ENCODE measurements around the gene PDLIM5. TPM values are rescaled to one million over a fixed set of nuclear protein-coding genes. Genes with fewer than 3 reads are reported as not detected.

PDLIM5 gene
- total RNA-seq, 1 experiment from 2014 or later: 44.7 TPM

DNA sequence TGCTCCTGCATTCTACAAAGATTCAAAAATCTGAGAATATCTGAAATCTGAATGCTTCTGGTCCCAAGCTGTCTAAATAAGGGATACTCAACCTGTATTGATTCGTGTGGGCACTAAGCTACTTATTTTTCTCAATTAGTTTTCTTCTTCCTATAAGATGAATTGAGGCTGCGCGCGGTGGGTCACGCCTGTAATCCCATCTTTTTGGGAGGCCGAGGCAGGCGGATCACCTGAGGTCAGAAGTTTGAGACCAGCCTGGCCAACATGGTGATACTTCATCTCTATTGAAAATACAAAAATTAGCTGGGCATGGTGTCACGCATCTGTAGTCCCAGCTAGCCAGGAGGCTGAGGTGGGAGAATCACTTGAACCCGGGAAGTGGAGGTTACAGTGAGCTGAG is 122.3 kb downstream of the PDLIM5 start:
- POLR2A ChIA-PET: interaction anchor here (0.6 kb wide), 1 partner anchor 148 kb away, joined by 6 read pairs; no protein-coding TSS in a partner anchor
- no peaks in the 10 kb centered on the region for H3K9me3 ChIP-seq (ENCODE audit: control insufficient read depth, insufficient read depth, low read depth, low read length)
- ATAC-seq (no peak), DNase-seq (ENCODE audit: low read depth, low spot score) (no peak)
- BruUV-seq (replicated peaks): no TSS peak
- no peak for TF ChIP-seq SIN3A (IDR thresholded peaks at IDR 0.05; ENCODE audit: borderline replicate concordance, insufficient read depth, low read depth, low read length)
- intact Hi-C loops (cut with micrococcal nuclease; ENCODE audit: unreplicated experiment): no loop called here
- CTCF ChIA-PET: no interaction called here
- no peak overlapping the region for H3K4me3 ChIP-seq (ENCODE audit: low read depth in 2 of 2, low read length in 2 of 2)
- H3K27me3 ChIP-seq (ENCODE audit: control insufficient read depth, insufficient read depth, low read length): no peaks in the 10 kb centered on the region
- H3K27ac ChIP-seq (ENCODE audit: low read length): no peak overlapping the region
- in situ Hi-C loops (cut with HindIII; ENCODE audit: low pct_unique_long_range_greater_than_20kb, low sequenced_read_pairs): no loop called here
- H3K36me3 ChIP-seq (ENCODE audit: control insufficient read depth, insufficient read depth, low read length): no peaks in the 10 kb centered on the region; the same call in 1 of the 2 replicates
- H3K4me1 ChIP-seq (ENCODE audit: control insufficient read depth, insufficient read depth, low read length): no peaks in the 10 kb centered on the region

DNA sequence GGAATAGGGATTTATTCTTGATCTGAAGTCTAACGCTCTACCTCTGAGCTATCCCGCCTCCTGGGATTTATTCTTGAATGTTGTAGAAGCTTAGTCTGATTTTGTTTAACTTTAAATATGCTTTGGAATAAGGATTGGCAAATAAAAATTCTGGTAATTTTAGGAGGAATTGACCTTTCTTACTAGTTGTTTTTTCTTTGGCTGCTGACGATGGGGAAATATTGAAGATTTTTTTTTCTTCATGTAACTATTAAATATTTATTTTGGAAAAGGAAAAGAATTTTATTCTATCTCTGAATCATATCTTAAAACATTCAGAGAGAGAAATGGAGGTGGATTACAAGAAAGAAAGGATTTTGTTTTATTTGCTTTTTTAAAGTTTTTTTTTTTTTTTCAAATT is 122.9 kb downstream of the PDLIM5 start:
- in situ Hi-C loops (cut with HindIII; ENCODE audit: low pct_unique_long_range_greater_than_20kb, low sequenced_read_pairs) (no loop called here), intact Hi-C loops (cut with micrococcal nuclease; ENCODE audit: unreplicated experiment) (no loop called here)
- BruUV-seq (replicated peaks): no TSS peak
- H3K27ac ChIP-seq (ENCODE audit: low read length): no peak overlapping the region
- no peaks in the 10 kb centered on the region for H3K4me1 ChIP-seq (ENCODE audit: control insufficient read depth, insufficient read depth, low read length)
- no peaks in the 10 kb centered on the region for H3K27me3 ChIP-seq (ENCODE audit: control insufficient read depth, insufficient read depth, low read length)
- DNase-seq (ENCODE audit: low read depth, low spot score): no peak
- ChIA-PET CTCF (no interaction called here), POLR2A (no interaction called here)
- H3K36me3 ChIP-seq (ENCODE audit: control insufficient read depth, insufficient read depth, low read length): no peaks in the 10 kb centered on the region; the same call in 1 of the 2 replicates
- TF ChIP-seq TCF7L2 (IDR thresholded peaks at IDR 0.05; ENCODE audit: low read depth, low read length) (no peak), SIN3A (IDR thresholded peaks at IDR 0.05; ENCODE audit: borderline replicate concordance, insufficient read depth, low read depth, low read length) (no peak), POLR2AphosphoS5 (IDR thresholded peaks at IDR 0.05; ENCODE audit: low read depth, low read length) (no peak)
- TF ChIP-seq, protein P1, sequence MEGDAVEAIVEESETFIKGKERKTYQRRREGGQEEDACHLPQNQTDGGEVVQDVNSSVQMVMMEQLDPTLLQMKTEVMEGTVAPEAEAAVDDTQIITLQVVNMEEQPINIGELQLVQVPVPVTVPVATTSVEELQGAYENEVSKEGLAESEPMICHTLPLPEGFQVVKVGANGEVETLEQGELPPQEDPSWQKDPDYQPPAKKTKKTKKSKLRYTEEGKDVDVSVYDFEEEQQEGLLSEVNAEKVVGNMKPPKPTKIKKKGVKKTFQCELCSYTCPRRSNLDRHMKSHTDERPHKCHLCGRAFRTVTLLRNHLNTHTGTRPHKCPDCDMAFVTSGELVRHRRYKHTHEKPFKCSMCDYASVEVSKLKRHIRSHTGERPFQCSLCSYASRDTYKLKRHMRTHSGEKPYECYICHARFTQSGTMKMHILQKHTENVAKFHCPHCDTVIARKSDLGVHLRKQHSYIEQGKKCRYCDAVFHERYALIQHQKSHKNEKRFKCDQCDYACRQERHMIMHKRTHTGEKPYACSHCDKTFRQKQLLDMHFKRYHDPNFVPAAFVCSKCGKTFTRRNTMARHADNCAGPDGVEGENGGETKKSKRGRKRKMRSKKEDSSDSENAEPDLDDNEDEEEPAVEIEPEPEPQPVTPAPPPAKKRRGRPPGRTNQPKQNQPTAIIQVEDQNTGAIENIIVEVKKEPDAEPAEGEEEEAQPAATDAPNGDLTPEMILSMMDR (IDR thresholded peaks at IDR 0.05): no peak
- TF ChIP-seq, protein P2, sequence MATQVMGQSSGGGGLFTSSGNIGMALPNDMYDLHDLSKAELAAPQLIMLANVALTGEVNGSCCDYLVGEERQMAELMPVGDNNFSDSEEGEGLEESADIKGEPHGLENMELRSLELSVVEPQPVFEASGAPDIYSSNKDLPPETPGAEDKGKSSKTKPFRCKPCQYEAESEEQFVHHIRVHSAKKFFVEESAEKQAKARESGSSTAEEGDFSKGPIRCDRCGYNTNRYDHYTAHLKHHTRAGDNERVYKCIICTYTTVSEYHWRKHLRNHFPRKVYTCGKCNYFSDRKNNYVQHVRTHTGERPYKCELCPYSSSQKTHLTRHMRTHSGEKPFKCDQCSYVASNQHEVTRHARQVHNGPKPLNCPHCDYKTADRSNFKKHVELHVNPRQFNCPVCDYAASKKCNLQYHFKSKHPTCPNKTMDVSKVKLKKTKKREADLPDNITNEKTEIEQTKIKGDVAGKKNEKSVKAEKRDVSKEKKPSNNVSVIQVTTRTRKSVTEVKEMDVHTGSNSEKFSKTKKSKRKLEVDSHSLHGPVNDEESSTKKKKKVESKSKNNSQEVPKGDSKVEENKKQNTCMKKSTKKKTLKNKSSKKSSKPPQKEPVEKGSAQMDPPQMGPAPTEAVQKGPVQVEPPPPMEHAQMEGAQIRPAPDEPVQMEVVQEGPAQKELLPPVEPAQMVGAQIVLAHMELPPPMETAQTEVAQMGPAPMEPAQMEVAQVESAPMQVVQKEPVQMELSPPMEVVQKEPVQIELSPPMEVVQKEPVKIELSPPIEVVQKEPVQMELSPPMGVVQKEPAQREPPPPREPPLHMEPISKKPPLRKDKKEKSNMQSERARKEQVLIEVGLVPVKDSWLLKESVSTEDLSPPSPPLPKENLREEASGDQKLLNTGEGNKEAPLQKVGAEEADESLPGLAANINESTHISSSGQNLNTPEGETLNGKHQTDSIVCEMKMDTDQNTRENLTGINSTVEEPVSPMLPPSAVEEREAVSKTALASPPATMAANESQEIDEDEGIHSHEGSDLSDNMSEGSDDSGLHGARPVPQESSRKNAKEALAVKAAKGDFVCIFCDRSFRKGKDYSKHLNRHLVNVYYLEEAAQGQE (IDR thresholded peaks at IDR 0.05; ENCODE audit: insufficient read depth in 1 of 2, low read depth in 2 of 2, low read length in 1 of 2): no peak
- ATAC-seq: no peak
- no peaks in the 10 kb centered on the region for H3K9me3 ChIP-seq (ENCODE audit: control insufficient read depth, insufficient read depth, low read depth, low read length)
- H3K4me3 ChIP-seq (ENCODE audit: low read depth in 2 of 2, low read length in 2 of 2): no peak overlapping the region

DNA sequence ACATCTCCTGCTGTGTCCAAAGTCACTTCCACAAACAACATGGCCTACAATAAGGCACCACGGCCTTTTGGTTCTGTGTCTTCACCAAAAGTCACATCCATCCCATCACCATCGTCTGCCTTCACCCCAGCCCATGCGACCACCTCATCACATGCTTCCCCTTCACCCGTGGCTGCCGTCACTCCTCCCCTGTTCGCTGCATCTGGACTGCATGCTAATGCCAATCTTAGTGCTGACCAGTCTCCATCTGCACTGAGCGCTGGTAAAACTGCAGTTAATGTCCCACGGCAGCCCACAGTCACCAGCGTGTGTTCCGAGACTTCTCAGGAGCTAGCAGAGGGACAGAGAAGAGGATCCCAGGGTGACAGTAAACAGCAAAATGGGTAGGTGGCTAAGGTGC is 123.9 kb downstream of the PDLIM5 start:
- Histone ChIP-seq H3K9me3 (ENCODE audit: control insufficient read depth, insufficient read depth, low read depth, low read length) (no peaks in the 10 kb centered on the region), H3K36me3 (ENCODE audit: control insufficient read depth, insufficient read depth, low read length) (no peaks in the 10 kb centered on the region; the same call in 1 of the 2 replicates), H3K4me3 (ENCODE audit: low read depth in 2 of 2, low read length in 2 of 2) (no peak overlapping the region), H3K27me3 (ENCODE audit: control insufficient read depth, insufficient read depth, low read length) (no peaks in the 10 kb centered on the region), H3K27ac (ENCODE audit: low read length) (no peak overlapping the region), H3K4me1 (ENCODE audit: control insufficient read depth, insufficient read depth, low read length) (no peaks in the 10 kb centered on the region)
- intact Hi-C loops (cut with micrococcal nuclease; ENCODE audit: unreplicated experiment): no loop called here
- TF ChIP-seq, protein P1 (IDR thresholded peaks at IDR 0.05): no peak
- TF ChIP-seq POLR2AphosphoS5 (IDR thresholded peaks at IDR 0.05; ENCODE audit: low read depth, low read length) (no peak), SIN3A (IDR thresholded peaks at IDR 0.05; ENCODE audit: borderline replicate concordance, insufficient read depth, low read depth, low read length) (no peak), TCF7L2 (IDR thresholded peaks at IDR 0.05; ENCODE audit: low read depth, low read length) (no peak)
- TF ChIP-seq, protein P2 (IDR thresholded peaks at IDR 0.05; ENCODE audit: insufficient read depth in 1 of 2, low read depth in 2 of 2, low read length in 1 of 2): no peak
- CTCF ChIA-PET: no interaction called here
- in situ Hi-C loops (cut with HindIII; ENCODE audit: low pct_unique_long_range_greater_than_20kb, low sequenced_read_pairs): no loop called here
- DNase-seq (ENCODE audit: low read depth, low spot score) (no peak), ATAC-seq (no peak)
- BruUV-seq (replicated peaks): no TSS peak
- POLR2A ChIA-PET: no interaction called here
